ENCODE results near the gene RXRB.
"Not testable (repeated sequence)": the region's sequence is repeated elsewhere in the genome, so short reads cannot be mapped to it uniquely, and the experiment has no call there.

- not testable (repeated sequence) for TF ChIP-seq TEAD2 (CRISPR knock-in tag; IDR thresholded peaks at IDR 0.05); STAT5B (CRISPR knock-in tag; IDR thresholded peaks at IDR 0.05); RERE (CRISPR knock-in tag; IDR thresholded peaks at IDR 0.05; ENCODE audit: low read depth); ZFY (CRISPR knock-in tag; IDR thresholded peaks at IDR 0.05); KDM5A (IDR thresholded peaks at IDR 0.05; ENCODE audit: borderline replicate concordance, low read length); POLR2AphosphoS2 (IDR thresholded peaks at IDR 0.05; ENCODE audit: low read depth, low read length); SMARCC2 (IDR thresholded peaks at IDR 0.05)
- TF ChIP-seq, protein P1, sequence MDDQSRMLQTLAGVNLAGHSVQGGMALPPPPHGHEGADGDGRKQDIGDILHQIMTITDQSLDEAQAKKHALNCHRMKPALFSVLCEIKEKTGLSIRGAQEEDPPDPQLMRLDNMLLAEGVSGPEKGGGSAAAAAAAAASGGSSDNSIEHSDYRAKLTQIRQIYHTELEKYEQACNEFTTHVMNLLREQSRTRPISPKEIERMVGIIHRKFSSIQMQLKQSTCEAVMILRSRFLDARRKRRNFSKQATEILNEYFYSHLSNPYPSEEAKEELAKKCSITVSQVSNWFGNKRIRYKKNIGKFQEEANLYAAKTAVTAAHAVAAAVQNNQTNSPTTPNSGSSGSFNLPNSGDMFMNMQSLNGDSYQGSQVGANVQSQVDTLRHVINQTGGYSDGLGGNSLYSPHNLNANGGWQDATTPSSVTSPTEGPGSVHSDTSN (CRISPR knock-in tag; IDR thresholded peaks at IDR 0.05; ENCODE audit: borderline replicate concordance): not testable (repeated sequence)
- TF ChIP-seq, protein P2, sequence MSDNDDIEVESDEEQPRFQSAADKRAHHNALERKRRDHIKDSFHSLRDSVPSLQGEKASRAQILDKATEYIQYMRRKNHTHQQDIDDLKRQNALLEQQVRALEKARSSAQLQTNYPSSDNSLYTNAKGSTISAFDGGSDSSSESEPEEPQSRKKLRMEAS (IDR thresholded peaks at IDR 0.05): not testable (repeated sequence)
- TF ChIP-seq, protein P3, sequence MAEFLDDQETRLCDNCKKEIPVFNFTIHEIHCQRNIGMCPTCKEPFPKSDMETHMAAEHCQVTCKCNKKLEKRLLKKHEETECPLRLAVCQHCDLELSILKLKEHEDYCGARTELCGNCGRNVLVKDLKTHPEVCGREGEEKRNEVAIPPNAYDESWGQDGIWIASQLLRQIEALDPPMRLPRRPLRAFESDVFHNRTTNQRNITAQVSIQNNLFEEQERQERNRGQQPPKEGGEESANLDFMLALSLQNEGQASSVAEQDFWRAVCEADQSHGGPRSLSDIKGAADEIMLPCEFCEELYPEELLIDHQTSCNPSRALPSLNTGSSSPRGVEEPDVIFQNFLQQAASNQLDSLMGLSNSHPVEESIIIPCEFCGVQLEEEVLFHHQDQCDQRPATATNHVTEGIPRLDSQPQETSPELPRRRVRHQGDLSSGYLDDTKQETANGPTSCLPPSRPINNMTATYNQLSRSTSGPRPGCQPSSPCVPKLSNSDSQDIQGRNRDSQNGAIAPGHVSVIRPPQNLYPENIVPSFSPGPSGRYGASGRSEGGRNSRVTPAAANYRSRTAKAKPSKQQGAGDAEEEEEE (CRISPR knock-in tag; IDR thresholded peaks at IDR 0.05; ENCODE audit: borderline replicate concordance): not testable (repeated sequence)
- TF ChIP-seq, protein P4, sequence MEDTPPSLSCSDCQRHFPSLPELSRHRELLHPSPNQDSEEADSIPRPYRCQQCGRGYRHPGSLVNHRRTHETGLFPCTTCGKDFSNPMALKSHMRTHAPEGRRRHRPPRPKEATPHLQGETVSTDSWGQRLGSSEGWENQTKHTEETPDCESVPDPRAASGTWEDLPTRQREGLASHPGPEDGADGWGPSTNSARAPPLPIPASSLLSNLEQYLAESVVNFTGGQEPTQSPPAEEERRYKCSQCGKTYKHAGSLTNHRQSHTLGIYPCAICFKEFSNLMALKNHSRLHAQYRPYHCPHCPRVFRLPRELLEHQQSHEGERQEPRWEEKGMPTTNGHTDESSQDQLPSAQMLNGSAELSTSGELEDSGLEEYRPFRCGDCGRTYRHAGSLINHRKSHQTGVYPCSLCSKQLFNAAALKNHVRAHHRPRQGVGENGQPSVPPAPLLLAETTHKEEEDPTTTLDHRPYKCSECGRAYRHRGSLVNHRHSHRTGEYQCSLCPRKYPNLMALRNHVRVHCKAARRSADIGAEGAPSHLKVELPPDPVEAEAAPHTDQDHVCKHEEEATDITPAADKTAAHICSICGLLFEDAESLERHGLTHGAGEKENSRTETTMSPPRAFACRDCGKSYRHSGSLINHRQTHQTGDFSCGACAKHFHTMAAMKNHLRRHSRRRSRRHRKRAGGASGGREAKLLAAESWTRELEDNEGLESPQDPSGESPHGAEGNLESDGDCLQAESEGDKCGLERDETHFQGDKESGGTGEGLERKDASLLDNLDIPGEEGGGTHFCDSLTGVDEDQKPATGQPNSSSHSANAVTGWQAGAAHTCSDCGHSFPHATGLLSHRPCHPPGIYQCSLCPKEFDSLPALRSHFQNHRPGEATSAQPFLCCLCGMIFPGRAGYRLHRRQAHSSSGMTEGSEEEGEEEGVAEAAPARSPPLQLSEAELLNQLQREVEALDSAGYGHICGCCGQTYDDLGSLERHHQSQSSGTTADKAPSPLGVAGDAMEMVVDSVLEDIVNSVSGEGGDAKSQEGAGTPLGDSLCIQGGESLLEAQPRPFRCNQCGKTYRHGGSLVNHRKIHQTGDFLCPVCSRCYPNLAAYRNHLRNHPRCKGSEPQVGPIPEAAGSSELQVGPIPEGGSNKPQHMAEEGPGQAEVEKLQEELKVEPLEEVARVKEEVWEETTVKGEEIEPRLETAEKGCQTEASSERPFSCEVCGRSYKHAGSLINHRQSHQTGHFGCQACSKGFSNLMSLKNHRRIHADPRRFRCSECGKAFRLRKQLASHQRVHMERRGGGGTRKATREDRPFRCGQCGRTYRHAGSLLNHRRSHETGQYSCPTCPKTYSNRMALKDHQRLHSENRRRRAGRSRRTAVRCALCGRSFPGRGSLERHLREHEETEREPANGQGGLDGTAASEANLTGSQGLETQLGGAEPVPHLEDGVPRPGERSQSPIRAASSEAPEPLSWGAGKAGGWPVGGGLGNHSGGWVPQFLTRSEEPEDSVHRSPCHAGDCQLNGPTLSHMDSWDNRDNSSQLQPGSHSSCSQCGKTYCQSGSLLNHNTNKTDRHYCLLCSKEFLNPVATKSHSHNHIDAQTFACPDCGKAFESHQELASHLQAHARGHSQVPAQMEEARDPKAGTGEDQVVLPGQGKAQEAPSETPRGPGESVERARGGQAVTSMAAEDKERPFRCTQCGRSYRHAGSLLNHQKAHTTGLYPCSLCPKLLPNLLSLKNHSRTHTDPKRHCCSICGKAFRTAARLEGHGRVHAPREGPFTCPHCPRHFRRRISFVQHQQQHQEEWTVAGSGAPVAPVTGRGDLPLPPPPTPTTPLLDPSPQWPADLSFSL (CRISPR knock-in tag; IDR thresholded peaks at IDR 0.05): not testable (repeated sequence)
Observed at GRCh38 chr6:33150560-33150959, 49.9 kb downstream of the RXRB start.
